ENCODE data around the gene ADGRV1.
"Not testable (repeated sequence)": the region's sequence is repeated elsewhere in the genome, so short reads cannot be mapped to it uniquely, and the experiment has no call there.

ADGRV1 gene

DNA sequence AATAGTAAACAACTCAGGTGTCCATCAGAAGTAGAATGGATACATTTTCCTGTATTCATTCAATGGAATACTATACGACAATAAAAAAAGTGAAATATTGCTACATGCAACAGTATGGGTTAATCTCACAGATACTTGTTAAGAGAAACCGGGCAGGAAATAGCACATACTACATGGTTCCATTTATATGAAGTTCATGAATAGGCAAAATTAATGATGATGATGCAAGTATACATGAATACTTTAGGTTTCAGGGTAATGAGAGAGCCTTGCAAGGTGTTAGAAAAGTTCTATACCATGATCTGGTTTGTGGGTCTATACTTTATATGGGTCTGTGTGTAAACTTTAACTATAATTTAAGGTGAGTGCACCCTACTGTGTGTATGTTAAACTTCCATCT lies 390.4 kb downstream of the ADGRV1 start:
- no peak for DNase-seq (ENCODE audit: low spot score)

DNA sequence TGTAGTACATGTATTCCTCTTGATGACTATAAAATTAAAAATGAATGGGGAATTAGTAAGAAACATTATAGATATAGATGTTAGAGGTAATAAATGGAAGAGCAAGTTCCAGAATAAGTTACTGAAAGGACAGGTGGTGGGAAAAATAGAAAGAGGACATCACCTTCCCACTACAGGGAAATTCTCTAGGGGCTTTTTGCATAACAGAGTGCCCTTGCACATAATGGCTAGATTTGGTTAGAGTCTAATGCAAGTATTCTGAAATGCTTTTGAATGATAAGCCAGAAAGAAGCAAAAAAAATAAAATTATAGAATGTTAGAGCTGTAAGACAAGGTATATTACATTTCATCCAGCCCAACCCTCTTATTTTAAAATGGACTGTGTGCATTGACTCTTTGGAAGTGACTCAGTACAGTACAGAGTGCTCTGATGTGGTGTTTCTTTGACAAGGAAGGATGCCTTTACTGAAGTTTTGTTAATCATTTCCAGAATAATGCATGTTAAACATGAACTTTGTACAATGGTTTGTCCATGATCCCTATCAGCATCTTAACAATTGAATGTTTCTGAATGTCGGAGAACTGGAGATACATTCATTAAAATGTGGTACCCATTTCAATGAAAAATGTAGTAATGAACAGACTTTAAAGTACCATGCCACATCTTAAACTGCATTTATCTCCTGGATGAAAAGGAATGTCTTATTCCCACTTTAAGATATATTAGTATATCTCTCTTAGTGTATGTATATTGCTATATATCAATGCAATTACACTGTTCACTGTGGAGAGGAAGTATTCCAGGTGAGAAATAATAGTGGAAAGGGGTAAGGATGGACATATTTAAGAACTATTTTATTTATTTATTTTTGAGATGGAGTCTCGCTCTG lies 391.1 kb downstream of the ADGRV1 start:
- DNase-seq (ENCODE audit: low spot score): peak; percentile 53

DNA sequence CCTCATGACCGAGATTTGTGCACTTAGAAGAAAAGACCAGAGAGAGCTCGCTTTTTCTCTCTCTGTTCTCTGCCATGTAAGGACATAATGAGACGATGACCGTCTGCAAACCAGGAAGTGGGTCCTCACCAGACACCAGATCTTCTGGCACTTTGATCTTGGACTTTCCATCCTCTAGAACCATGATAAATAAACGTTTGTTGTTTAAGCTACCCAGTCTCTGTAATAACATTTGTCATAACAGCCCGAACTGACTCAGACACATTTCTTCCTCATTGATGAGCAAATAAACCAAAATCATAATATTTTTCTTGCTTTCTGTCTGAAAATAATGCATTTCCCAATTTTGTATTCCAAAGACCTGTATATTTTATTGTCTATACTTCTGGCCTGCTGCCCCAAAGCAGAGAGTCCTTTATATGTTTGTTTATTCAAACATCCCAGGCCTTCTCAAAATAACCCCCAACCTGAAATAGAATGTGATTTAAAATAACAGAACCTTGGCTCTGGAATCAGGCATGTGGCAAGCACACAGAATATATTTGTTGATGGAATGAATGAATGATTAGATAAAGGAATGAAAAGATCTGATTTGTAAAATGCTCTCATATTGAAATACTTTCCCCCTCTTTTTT lies 396.5 kb downstream of the ADGRV1 start:
- no peak for DNase-seq (ENCODE audit: low spot score)

DNA sequence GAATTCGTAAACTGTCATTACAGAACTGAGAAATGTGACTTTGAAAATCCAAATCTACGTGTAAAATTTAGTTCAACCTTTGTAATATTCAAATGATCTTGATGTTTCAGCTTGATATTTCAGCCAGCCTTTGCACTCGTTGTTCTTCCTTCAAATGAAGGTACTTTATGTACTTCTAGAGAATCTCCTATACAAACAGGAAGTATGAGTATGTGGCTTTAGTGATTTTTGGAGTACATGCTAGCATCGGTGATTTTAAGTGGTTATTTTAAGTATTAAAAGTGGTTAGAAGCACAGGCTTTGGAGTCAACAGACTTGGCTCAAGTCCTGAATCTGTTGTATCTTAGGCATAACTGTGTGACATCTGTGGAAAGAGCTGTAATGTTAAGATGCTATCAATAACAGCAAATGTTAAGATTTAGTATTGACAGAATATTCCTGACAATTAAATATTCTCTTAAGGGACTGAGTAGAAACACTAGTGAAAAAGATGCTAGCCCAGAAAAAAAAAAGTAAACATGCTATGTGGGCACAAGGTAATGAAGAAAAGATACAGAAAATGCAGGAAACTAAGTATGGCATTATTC lies 398.0 kb downstream of the ADGRV1 start:
- DNase-seq (ENCODE audit: low spot score): no peak

DNA sequence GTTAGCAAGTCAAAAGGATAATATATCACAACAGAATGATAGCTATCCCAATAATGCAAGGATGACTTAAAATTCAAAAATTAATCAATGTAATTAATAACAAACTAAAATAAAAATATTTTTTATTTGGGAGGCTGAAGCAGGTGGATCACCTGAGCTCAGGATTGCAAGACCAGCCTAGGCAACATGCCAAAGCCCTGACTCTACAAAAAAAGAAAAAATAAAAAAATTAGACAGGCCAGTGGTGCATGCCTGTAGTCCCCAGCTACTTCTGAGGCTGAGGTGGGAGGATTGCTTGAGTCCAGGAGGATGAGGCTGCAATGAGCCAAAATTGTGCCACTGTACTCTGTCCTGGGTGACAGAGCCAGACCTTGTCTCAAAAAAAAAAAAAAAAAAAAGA lies 399.3 kb downstream of the ADGRV1 start:
- no peak for DNase-seq (ENCODE audit: low spot score)

DNA sequence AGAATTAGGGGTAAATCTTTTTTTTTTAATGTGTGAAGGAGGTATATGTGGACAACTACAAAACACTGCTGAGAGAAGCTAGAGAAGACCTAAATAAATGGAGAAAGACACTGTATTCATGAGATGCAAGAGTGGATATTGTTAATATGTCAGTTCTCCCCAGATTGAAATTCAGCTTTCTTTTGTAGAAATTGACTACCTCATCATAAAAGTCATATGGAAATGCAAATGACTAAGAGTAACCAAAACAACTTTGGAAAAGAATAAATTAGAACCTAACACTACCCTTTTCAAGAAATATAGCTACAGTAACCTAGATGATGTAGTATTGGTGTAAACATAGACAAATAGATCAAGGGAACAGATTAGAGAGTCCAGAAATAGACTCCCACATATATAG lies 400.7 kb downstream of the ADGRV1 start:
- DNase-seq (ENCODE audit: low spot score): no peak

DNA sequence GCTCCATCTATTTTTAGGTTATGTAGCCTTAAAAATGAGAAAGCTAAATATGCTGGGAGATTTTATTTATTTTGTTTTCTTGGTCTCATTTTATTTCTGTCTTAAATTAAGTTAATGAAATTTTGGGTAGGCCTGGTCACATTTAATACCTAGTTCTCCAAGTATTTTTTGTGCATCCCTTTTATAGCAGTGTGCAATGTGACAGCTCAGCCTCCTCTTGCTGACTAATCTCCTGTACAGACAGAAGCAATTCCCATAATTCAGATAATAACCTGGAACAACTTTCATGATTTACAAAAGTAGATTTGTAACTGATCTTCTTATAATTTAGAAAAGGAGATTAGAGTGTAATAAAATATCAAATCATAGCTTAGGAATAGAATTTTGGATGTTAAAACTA lies 403.9 kb downstream of the ADGRV1 start:
- DNase-seq (ENCODE audit: low spot score): no peak

DNA sequence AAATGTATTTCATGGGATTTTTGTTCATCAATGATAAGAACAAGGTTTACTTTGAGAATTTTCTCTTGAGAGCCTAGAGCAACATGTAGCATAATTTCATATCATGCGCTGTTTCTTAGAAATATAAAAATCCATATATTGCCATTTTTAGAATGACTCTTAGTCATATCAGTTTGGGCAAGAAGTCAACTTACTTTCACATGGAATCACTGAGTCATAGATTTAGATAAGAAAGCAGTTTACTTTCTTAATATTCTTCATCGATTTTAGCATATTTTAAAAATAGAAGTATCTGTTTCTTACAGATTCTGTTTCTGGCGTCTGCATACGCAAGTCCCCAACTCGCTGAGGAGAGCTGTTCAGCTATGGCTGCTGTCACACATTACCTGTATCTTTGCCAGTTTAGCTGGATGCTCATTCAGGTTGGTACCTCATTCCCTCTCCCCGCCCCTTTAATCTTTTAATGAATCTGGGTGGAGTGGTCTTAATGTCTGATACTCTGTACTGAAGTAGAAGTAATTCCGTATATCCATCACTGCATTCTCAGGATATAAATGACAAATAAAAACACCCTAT lies 406.6 kb downstream of the ADGRV1 start:
- no peak for DNase-seq (ENCODE audit: low spot score)

DNA sequence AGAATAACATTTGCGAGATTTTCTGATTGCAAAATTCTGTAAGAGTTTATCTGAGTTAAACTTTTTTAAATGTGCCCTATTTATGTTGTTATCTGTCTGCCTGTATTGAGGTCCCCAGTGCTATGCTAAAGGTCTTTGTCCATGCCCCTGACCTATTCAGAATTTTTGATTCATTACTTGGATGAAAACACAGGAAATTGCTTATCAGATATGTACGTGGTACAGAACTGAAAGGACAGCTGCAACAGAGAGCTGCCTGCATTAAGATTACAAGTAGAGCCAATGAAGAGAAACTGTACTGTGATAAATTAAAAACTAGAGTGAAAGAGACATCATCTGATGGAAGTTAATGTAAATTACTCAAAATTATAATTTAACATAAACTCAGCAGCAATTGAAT lies 408.8 kb downstream of the ADGRV1 start:
- no peak for DNase-seq (ENCODE audit: low spot score)

DNA sequence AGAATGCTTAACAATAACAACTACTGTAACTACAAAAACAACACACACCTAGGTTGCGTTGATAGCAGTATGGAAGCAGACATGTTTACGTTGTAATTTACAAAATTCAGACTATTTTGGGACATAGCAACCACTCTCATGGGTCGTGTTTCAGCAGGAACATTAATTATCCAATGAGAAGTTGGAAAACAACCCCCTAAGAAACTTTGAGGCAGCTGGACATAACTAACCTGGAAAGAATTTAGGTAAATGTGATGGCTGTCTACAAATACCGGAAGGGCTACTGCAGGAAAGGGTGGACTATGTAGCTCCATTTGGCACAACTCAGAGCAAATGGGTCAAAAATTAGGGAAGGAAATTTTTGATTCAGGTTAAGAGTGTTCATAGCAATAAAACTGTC lies 409.3 kb downstream of the ADGRV1 start:
- no peak for DNase-seq (ENCODE audit: low spot score)

DNA sequence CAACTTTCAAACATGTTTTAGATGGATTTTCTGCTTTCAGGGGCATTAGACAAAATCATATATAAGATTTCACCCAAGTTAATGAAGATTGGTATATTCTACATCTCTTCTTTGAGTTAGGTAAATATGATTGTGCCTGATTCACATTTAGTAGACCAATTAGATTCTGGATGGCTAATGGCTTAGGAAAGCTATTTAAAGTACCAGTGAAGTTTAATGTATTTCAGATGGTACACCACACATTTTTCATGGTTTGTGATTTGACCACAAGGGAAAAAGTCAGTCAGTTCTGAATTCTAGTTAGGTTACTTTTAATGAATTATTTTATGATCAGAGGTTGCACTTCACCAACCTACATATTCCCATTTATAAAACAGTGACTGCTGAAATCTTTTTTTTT lies 409.7 kb downstream of the ADGRV1 start:
- DNase-seq (ENCODE audit: low spot score): no peak

DNA sequence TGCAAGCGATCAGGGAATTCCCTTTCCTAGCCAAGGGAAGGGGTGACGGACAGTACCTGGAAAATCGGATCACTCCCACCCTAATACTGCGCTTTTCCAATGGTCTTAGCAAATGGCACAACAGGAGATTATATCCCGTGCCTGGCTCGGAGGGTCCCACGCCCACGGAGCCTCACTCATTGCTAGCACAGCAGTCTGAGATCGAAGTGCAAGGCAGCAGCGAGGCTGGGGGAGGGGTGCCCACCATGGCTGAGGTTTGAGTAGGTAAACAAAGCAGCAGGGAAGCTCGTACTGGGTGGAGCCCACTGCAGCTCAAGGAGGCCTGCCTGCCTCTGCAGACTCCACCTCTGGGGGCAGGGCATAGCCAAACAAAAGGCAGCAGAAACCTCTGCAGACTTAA lies 411.3 kb downstream of the ADGRV1 start:
- DNase-seq (ENCODE audit: low spot score): not testable (repeated sequence)

DNA sequence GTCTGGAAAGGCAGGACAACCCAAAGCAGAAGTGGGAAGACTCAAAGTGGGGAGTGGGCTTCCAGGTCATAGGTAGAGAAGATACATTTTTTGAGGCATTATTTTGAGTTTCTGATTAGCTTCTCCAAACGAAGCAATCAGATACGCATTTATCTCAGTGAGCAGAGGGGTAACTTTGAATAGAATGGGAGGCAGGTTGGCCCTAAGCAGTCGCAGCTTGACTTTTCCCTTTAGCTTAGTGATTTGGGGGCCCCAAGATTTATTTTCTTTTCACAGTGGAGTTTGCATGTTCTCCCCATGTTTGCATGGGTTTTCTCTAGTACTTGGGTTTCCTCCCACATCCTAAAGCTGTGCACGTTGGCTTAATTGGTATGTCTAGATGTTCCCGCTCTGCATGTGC lies 422.6 kb downstream of the ADGRV1 start:
- DNase-seq (ENCODE audit: low spot score): no peak

DNA sequence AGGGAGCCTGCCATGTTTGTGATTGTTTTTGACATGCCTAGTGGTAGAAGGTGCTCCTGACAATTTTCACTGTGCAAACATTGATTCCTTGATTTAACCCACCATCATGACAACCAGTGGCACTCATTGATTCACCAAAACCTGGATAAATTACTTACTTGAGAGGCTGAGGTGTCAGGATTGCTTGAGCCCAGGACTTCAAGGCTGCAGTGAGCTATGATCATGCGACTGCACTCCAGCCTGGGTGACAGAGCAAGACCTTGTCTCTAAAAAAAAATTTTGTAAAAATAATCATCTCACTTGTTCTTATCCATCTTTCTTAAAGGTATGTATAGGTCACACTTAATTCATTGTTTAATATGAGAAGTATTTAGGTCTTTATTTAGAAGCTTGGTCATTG lies 423.2 kb downstream of the ADGRV1 start:
- DNase-seq (ENCODE audit: low spot score): no peak

DNA sequence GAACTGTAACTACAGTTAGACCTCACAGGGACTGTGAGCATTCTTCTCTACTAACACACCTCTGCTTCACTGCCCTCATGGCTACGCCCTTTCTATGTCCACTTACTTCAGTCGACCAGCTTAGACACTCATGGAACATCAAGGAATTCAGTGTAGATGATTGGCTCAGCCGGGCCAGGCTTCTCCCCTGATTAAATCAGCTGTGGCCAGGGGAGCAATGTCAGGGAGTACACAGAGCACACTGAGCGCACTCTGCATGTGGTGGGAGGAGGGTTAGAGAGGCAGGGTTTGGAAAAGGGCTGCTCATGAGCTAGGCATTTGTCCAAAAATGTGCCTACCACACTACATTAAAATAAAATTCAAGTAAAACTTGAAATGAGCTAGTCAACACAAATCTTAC lies 424.0 kb downstream of the ADGRV1 start:
- DNase-seq (ENCODE audit: low spot score): peak; percentile 10

DNA sequence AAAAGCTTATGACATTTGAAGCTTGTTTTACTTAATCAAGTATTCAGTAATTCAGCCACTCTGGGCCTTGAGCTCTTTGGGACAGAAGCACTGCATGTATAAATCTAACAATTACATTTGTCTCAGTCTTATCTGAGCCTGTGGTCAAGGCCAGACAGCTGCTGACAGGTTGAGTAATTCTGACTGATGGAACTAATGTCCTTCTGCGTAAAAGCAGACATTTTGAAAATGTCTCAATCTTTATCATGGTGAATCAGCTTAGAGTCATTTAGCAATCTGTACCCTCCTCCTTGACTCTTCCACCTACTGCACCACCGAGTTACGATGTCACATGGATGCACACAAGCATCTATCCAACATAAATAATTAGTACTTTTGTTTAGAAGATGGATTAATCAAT lies 424.6 kb downstream of the ADGRV1 start:
- peak; percentile 47 for DNase-seq (ENCODE audit: low spot score)

DNA sequence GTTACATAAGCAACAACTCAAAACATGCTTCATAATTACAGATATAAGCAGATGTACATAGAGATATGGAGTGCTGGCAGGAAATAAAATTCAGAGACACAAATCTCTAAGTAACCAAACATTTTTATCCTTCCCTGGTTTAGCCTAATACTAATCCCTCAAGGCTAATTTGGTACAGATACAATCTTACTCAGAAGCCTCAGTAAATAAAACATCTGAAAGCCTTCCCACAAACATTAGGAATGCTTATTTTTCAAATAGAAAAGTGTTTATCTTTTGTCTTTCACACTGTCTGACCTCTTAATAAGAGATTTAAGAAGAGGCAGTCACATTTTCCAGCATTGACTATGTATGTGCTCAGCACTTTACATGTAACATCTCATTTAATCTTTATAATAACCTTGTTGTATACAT lies 425.1 kb downstream of the ADGRV1 start:
- no peak for DNase-seq (ENCODE audit: low spot score)

DNA sequence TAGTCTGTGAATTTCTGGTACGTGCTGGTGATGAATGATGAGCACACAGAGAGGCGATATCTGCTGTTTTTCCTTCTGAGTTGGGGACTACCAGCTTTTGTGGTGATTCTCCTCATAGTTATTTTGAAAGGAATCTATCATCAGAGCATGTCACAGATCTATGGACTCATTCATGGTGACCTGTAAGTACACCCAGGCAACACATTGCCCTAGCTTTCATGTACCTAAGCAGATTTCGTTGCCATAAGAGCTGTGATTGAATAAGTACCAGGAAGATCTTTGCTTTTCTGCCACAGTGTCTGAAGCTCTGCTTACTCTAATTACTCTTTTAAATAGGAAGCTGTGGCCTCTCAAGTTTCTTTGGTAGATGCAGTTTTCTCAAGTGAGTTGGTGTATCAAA lies 426.7 kb downstream of the ADGRV1 start:
- no peak for DNase-seq (ENCODE audit: low spot score)

DNA sequence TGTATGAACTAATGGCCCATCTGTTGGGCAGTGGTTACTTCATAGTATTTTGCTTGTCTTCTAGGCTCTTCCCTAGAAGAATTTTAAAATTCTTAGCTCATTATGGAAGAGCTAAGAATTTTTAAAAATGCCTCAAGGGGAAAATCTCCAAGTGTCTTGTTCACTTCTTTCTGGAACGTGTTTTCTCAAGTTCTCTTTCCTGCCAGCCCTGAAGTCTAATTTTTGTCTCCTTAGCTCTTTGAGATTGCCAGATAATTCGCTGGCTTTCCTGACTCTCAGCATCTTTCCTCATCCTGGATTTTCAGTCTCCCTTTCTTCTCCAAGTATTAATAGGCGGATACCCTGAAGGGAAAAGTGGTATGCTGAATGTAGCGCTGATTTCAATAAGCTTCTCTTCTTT lies 429.1 kb downstream of the ADGRV1 start:
- DNase-seq (ENCODE audit: low spot score): no peak

DNA sequence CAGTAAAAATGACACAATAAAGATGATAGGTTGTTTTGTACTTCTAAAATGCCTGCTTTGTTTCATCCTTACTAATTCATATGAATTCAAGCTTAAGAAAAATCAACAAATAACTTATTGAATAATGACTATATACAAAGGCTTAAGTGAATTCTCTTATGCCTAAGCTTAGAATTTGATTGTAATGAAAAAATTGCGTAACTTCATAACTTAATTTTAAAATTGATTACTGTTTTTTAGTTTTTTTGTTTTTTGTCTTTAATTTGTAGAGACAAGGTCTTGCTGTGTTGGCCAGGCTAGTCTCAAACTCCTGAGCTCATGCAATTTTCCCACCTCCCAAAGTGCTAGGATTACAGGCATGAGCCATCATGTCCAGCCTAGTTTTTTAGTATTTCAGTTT lies 432.6 kb downstream of the ADGRV1 start:
- DNase-seq (ENCODE audit: low spot score): no peak

DNA sequence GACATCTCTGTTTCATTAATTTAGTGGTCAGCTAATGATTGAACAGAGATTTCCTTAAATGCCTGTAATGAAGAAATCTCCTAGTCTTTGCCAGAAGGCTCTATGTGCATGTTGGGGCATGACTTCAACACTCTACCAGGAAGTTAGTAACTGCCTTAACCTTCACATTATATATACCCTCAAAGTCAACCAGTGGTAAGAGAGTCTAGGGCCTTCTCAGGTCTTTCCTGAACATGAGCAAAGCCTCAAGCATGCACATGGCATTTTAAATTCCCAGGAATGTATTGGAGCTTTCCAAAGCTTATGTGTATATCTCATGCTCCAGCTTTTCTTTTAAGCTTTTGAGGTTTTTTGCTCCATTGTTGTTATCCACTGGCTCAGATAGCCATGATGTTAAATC lies 436.2 kb downstream of the ADGRV1 start:
- no peak for DNase-seq (ENCODE audit: low spot score)

DNA sequence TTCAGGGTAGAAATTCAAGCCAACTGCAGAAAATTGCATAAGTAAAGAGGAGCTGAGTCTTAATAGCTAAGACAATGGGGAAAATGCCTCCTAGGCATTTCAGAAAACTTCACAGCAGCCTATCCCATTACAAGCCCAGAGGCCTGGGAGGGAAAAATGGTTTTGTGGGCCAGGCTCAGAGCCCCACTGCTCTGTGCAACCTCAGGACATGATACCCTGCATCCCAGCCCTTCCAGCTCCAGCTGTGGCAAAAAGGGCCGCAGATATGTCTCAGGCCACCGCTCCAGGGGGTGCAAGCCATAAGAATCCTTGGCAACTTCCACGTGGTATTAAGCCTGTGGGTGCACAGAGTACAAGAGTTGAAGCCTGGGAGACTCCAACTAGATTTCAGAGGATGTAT lies 437.5 kb downstream of the ADGRV1 start:
- no peak for DNase-seq (ENCODE audit: low spot score)

DNA sequence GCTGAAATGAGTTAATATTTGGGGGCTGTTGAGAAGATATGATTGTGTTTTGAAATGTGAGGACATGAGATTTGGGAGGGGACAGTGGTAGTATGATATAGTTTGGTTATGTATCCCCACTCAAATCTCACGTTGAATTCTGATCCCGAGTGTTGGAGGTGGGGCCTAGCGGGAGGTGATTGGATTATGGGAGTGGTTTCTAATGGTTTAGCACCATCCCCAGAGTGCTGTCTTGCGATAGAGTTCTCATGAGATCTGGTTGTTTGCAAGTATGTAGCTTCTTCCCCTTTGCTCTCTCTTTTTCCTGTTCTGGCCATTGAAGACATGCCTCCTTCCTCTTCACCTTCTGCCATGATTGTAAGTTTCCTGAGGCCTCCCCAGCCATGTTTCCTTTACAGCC lies 438.5 kb downstream of the ADGRV1 start:
- DNase-seq (ENCODE audit: low spot score): no peak

All from HuH-7 (cell line).